ENCODE measurements around the gene PCK1.
A peak's percentile ranks its signal among the peaks of the same experiment; 100 is the strongest.
"Not testable (repeated sequence)": the region's sequence is repeated elsewhere in the genome, so short reads cannot be mapped to it uniquely, and the experiment has no call there.

Gene PCK1

DNA sequence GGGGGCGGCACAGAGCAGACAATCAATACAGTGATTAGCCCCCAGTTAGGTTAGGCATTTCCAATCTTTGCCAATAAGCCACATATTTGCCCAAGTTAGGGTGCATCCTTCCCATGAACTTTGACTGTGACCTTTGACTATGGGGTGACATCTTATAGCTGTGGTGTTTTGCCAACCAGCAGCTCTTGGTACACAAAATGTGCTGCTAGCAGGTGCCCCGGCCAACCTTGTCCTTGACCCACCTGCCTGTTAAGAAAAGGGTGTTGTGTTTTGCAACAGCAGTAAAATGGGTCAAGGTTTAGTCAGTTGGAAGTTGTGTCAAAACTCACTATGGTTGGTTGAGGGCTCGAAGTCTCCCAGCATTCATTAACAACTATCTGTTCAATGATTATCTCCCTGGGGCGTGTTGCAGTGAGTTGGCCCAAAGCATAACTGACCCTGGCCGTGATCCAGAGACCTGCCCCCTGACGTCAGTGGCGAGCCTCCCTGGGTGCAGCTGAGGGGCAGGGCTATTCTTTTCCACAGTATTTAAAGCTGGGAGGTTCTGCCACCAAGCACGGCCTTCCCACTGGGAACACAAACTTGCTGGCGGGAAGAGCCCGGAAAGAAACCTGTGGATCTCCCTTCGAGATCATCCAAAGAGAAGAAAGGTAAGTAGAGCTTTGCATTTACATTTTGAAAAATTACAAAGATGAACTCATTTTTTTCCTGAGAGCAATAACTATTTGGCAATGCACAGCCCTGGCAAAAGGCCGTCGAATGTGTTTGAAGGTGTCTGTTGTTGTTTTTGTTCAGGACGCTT, at the start of gene PCK1:
Gene PCK1 (plus strand): TSS at position 557 of the 802 bp plus-strand sequence. CDS start 302 bp downstream, outside the sequence.
- no peak for DNase-seq (ENCODE audit: low spot score)

DNA sequence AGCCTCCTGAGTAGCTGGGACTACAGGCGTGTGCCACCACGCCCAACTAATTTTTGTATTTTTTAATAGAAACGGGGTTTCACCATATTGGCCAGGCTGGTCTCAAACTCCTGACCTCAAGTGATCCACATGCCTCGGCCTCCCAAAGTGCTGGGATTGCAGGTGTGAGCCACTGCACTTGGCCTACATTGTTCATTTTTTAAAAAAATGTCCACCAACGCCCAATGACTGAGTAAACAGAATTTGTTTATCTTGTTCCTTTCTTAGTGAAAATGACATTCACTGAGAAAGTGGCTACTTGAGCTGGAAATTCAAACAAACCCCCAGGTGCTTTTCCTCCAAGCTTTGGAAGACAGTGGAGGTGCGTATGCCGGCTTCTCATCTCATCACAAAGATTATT, 49.2 kb upstream of the PCK1 start:
- DNase-seq (ENCODE audit: low spot score), result not testable (repeated sequence)

DNA sequence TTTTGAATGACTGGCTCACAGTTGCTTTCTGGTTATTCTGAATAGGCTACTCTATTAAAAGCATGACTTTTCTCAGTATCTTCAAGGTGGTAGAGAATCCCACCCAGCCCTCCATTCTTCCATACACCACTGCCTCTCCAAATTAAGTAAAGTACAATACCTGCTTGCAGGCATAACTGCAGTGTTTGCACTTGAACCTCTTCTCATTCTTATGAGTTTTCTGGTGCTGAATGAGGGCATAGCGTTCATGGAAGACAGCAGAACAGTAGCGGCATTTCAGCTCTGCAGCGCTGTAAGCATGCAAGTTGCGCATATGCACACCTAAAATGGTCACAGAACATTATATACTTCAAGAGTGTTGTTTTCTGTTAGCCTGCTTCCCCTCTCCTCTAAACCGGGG, 48.5 kb upstream of the PCK1 start:
- DNase-seq (ENCODE audit: low spot score), result no peak

DNA sequence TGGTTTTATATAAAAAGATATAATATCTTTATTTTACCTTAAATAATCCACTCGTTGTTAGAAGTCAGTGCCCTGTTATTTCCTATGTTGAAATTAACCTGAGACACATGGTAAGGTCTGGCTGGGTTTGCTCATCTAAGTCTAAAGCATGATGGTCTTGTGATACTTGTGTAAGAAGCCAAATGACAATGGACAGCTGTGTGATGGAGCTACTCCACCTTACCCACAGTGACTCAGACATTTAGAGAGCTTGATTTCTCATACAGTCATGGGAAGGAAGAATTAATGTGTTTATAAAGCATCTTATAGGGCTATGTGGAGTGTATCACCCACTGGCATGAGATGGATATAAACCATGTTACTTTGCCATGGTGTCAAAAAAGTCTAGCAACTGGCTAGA, 47.7 kb upstream of the PCK1 start:
- DNase-seq (ENCODE audit: low spot score), result no peak

DNA sequence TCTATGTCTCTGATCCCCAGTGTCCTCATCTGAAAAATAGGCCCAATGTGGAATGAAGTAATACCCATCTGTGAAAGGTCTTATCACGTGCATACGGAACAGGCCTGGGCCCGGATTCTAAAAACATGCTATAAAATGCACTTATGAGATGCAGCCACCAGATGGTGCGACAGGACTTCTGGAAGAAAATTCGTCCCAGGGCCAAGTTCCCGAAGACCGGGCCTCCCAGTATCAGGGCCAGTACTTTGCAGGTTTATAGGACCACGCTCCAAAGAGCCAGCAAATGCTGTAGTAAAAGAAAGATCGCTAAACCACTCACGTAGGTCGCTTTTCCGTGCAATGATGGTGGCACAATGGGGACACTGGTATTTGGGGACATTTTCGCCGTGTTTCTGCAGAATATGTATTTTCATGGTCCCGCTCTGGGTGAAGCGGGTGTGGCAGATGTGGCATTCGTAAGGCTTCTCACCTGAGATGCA, 46.6 kb upstream of the PCK1 start:
- DNase-seq (ENCODE audit: low spot score), result peak; percentile 20

DNA sequence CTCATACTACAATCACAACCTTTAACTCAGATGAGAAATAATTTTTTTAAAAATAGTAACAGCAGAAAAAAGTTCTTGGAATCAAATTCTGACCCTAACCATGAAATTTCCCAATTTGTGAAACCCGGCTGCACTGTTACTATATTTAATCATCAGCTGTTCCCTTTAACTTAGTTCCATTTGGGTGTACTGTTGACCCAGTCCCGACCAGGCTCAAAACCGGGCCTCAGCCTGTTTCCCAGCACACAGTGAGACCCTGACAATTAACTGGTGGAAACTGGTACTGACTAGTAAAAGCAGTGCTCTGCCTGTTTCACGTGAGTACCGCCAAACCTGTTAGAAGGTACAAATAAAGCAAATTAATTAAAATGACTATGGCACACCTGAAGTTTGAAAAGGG, 43.0 kb upstream of the PCK1 start:
- DNase-seq (ENCODE audit: low spot score), result no peak

DNA sequence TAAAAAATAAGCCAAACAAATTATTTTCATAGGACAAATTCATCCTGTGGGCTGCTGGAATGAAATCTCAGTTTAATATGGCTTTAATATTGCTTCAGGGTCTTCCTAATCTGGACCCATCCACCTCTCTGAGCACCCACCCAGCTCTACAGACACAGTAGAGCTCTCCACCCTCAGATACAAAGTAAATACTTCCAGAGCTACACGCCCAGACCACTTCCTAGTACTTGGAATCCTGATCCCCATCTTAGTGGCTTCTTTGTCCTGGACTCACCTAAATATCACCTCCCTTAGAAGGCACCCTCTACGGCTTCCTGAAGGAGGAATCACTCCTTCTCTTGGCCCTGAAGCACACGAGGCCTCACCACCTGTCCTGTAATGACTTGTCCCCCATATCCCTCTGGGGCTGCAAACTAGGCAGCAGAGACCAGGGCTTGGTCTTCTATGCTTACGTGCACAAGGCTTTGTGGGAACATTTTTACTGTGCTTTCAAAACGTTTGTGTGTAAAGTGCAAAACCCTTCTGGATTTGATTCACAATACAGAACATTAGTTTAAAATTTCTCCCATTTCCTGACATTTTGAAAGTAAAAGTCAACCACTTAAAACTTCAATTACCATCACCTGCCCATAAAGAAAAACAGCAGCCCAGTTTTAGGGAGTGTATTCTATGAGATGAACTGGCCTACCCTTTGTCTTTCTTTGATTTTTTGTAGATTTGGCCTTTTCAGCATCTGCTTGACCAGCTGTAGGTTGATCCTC, 38.4 kb upstream of the PCK1 start:
- DNase-seq (ENCODE audit: low spot score), result no peak

DNA sequence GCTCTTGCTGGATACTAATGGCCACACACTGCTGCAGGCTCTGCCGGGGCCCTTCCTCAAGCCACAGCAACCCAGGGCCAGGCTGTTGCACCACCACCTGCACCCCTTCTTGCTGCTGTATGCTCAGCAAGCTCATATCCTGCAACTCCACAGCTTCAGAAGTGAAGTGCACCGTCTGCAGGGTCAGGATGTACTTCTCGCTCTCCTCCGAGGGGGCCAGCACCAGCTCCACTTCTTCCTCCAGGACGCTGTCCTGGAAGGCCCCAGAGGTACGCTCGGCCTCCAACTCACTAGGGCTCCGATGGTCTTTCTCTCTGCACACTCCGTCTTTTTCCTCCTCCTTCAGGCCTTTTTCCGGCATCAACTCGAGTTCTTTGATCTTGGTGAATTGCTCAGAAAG, 37.1 kb upstream of the PCK1 start:
- no peak for DNase-seq (ENCODE audit: low spot score)

DNA sequence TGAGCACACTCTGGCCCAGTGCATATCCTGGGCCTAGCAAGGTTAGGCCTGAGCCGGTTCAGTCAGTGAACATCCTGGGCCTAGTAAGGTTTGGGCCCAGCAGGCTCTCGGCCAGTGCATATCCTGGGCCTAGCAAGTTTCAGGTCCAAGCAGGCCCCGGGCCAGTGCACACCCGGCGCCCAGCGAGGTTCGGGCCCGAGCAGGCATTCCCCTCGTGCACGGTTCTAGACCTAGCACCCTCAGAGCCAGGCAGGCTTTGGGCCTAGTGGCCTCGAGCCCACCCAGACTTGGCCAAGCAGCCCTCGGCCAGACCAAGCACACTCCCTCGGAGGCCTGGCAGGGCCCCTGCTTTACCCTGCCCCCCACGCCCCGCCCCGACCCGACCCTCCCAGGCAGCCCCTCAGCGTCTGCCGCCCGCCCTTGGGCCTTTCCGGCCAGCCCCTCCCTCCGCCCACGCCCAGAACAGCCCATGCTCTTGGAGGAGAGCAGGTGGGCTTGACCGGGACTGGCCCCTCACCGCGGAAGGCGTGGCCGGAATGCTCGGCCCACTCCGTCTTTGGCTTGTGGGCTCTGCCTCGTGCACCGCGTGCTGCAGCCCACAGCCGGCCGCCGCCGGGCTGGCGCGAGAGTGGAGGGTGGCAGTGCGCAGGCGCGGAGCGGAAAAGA, 36.3 kb upstream of the PCK1 start, which contains the start of gene CTCFL:
Gene CTCFL (minus strand): TSS at position 630 of the 666 bp plus-strand sequence. CDS start 935 bp downstream, outside the sequence.
- DNase-seq (ENCODE audit: low spot score), result no peak

DNA sequence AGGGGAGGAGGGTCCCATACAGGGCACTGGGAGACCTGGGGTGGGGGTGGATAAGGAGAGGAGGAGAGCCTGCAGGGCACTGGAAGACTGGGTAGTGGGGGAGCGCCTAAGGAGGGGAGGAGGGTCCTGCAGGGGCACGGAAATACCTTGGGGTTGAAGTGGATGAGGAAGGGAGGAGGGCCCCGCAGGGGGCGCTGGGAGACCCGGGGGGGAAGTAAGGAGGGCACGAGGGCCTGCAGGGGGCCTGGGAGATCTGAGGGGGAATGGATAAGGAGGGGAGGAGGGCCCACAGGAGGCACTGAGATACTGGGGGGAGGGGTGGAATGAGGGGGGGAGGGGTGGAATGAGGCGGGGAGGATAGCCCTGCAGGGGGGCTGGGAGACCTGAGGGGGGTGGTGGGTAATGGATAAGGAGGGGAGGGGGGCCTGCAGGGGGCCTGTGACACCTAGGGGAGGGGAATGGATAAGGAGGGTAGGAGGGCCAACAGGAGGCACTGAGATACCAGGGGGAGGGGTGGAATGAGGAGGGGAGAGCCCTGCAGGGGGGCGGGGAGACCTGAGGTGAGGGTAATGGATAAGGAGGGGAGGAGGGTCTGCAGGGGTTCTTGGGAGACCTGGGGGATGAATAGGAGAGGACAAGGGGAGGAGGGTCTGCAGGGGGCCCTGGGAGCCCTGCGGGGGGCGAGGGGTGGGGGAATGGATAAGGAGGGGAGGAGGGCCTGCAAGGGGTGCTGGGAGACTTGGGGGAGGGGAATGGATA, 35.4 kb upstream of the PCK1 start:
- DNase-seq (ENCODE audit: low spot score), result no peak

DNA sequence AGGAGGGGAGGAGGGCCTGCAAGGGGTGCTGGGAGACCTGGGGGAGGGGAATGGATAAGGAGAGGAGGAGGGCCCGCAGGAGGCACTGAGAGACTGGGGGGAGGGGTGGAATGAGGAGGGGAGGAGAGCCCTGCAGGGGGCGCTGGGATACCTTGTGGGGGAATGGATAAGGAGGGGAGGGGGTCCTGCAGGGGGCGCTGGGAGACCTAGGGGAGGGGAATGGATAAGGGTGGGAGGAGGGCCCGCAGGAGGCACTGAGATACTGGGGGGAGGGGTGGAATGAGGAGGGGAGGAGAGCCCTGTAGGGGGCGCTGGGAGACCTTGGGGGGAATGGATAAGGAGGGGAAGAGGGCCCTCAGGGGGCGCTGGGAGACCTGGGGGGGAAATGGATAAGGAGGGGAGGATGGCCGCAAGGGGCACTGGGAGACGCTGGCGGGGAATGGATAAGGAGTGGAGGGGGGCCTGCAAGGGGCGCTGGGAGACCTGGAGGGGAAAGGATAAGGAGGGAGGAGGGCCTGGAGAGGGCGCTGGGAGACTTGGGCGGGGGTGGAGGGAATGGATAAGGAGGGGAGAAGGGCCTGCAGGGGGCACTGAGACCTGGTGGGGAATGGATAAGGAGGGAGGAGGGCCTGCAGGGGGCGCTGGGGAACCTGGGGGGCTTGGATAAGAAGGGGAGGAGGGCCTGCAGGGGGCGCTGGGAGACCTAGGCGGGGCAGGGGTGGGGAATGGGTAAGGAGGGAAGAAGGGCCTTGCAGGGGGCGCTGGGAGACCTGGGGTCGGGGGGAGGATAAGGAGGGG, 34.6 kb upstream of the PCK1 start:
- no peak for DNase-seq (ENCODE audit: low spot score)

DNA sequence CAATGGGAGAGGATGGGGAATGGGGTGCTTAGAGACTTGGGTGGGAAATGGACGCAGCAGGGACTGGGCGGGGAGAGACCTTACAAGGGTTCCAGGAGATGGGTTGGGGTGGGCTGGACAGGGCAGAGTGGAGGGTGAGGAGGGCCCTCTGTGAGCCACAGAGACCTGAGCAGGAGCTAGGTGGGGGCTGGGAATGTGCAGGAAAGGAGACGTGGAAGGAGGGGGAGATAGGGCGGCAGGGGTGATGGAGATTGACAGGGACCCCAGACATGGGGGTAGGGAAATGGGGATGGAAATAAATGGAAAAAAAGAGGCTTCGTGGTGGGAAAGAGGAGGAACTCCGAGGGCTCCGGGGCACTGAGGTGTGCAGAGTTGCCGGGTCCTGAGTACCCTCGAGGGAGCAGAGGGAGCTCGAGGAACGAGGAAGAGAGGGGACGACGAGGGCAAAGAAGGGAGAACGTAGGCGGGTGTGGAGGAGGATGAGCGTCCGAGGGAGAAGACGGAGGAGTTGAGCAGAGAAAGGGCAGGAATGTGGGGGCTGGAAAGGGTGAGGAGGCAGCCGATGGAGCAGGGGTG, 33.9 kb upstream of the PCK1 start:
- DNase-seq (ENCODE audit: low spot score), result no peak

DNA sequence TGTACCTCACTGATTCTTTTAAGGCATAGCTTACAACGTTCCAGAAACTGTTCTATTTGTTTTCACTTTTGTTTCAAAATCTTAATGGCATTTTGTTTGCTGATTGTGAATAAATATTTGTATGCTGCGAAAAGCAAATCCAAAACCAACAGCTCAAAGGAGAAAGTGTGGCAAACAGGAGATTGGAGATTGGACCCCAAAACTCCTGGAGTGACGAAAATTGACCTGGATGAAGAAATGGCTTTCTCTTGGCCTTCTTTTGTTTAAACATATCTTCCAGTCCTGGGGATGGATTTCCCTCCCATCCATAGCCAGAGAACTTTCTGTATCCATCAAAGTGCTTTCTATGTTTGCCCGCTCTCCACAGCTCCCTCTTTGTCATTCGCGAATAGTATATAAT, 33.2 kb upstream of the PCK1 start:
- DNase-seq (ENCODE audit: low spot score), result no peak

DNA sequence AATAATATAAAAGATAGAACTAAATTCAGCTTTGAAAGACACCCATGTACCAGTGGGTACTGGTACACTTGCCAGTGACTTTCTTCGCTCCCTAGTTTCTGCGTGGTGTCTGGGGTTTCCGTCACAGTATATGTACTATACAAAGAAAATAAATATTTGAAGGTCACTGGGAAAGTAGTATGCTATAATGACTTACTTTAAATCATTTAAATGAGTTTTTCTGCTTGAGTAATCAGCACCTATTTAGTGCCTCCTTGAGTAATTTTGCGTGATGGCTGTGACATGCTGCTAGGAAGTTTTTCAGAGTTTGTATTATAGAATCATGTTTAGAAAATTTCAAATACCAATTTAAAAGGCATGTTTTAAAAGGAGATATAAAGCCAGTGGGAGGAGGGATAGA, 32.8 kb upstream of the PCK1 start:
- DNase-seq (ENCODE audit: low spot score), result no peak

DNA sequence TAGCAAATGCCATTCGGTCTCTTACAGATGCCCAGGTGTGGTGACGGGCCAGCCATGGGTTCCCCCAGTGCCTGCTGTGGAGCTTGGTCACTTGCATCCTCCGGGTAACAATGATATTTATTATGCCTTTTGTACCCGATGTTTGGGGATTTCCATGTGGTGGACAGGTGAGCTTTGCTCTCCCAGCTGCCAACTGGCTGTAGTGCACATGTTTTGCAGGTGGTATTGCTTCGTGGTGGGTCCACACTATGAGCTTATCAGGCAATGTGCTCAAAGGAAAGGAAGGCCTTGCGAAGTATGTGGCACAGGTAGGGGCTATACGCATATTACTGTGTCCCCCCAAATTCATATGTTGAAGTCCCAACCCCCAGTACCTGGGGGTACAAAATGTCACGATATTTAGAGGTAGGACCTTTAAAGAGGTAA, 31.7 kb upstream of the PCK1 start:
- no peak for DNase-seq (ENCODE audit: low spot score)

DNA sequence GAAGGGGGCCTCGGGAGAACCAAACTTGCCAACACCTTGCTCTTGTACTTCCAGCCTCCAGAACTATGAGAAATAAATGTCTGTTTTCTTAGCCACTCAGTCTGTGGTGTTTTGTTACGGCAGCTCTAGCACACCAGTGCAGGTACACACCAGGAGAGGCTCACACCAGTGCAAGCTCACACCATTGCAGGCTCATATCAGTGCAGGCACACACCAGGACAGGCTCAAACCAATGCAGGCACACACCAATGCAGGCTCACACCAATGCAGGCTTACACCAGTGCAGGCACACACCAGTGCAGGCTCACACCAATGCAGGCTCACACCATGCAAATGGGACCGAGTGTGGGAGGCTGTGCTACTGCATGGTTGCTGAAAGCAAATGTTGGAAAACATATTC, 31.1 kb upstream of the PCK1 start:
- no peak for DNase-seq (ENCODE audit: low spot score)

DNA sequence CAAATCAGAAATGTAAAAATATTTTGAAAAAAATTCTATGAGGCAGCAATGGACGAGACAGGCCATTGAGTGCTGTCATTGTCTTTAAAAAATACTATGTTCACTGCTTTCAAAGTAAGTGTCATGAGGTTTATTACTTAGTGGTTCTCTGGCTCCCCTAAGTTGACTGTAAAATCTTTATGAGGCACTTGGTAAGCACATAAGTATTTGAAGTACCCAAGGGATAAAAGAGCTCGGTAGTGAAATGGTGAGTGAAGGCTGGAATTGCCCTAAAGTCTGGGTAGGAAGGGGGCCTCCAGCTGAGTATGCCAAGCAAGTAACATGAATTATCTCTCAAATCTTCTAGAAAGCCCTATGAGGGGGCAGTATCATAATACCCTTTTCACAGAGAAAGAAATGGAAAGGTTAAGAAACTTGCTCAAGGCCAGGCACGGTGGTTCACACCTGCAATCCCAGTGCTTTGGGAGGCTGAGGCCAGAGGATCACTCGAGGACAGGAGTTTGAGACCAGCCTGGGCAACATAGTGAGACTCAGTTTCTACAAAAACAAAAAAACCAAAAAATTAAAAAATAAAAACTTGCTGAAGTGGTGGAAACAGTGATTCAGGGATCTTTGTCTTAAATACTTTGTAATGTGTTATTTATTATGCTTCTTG, 30.5 kb upstream of the PCK1 start:
- DNase-seq (ENCODE audit: low spot score), result no peak

DNA sequence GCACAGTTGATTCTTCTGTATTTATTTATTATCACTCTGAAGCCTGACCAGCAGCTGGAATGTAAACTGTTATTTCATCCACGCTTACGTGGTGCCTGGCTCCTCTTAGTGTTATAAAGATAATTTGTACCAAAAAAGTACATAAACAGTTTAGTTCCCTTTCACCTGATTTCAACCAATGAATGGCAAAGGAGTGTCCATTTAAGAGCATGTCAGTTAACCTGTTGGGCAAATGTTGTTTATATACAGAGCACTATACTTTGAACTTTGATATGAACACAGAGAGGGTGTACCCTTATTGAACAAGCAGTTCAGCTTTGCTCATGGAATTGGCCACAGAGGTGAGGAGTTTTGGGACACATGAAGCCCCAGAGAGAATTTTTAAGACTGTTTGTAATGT, 28.8 kb upstream of the PCK1 start:
- DNase-seq (ENCODE audit: low spot score), result no peak

DNA sequence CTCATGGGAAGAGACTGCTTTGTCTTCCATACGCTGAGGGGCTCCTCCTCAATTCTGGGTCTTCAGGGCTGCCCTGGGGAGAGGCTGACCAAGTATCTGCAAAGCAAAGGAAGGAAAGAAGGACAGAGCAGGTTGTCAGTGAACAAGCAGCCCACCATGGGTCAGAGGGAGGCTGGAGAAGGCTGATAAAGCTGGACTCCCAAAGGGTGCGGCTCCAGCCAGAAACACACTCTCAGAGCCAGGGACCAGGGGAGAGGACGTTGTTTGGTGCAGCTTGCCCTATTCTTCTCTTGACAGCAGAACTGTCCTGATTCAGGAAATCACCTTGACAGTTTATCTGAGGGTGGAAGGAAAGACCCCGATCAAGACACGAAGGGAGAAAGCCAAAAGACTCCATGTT, 25.6 kb upstream of the PCK1 start:
- no peak for DNase-seq (ENCODE audit: low spot score)

DNA sequence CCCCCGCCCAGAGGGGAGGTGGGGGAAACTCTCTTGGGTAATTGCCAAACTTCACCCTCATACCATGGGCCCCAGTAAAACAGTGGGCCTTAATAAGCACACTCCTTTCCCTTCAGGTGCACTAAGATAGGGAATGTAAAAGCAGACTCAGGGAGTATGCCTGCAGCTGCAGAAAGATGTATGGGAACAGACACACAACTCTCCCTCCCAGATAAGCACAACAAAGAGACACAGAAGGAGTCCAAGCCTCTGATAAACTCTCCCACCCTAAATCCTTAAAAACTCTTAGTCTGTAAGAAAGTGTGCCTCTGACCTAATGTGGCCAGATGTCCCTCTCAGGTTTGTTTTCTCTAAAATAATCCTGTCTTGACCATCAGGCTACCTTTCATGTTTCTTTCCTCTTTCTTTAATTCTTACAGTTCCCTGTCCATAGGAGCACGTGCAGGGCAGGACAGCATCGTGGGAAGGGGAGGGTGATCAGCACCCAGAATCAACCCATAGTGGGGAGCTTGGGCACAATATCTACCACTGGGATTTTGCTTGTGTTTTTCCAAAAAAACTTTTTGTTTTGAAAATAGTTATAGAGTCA, 24.7 kb upstream of the PCK1 start:
- no peak for DNase-seq (ENCODE audit: low spot score)
